ENCODE data around the gene PPFIBP1. TPM values are rescaled to one million over a fixed set of nuclear protein-coding genes. Genes with fewer than 3 reads are reported as not detected.

Gene PPFIBP1
- total and polyA plus RNA-seq, 2 of the 13 experiments (the other 11 are each of a cell fraction or from before 2014, with no cell fraction given) = 16.2 to 21.8 TPM

DNA sequence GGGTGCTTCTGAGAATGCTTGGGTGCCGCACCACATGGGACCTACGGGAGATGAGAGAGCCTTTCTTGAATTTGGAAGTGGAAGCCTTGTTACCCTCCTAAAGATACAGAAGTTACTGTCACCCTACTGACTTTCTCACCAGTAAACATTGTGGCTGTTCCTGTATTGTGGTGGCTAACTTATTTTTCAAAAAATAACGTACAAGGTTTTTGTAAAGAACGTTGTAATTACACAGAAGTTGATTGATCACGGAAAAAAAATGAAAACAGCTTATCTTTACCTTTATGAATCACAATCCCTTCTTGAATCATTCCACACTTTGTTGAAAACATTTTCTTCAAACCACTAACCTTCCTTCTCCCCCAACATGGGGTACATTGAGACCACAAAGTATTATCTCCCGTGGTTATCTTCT is 22.0 kb upstream of the PPFIBP1 start (continued):
- TF ChIP-seq, protein P1, sequence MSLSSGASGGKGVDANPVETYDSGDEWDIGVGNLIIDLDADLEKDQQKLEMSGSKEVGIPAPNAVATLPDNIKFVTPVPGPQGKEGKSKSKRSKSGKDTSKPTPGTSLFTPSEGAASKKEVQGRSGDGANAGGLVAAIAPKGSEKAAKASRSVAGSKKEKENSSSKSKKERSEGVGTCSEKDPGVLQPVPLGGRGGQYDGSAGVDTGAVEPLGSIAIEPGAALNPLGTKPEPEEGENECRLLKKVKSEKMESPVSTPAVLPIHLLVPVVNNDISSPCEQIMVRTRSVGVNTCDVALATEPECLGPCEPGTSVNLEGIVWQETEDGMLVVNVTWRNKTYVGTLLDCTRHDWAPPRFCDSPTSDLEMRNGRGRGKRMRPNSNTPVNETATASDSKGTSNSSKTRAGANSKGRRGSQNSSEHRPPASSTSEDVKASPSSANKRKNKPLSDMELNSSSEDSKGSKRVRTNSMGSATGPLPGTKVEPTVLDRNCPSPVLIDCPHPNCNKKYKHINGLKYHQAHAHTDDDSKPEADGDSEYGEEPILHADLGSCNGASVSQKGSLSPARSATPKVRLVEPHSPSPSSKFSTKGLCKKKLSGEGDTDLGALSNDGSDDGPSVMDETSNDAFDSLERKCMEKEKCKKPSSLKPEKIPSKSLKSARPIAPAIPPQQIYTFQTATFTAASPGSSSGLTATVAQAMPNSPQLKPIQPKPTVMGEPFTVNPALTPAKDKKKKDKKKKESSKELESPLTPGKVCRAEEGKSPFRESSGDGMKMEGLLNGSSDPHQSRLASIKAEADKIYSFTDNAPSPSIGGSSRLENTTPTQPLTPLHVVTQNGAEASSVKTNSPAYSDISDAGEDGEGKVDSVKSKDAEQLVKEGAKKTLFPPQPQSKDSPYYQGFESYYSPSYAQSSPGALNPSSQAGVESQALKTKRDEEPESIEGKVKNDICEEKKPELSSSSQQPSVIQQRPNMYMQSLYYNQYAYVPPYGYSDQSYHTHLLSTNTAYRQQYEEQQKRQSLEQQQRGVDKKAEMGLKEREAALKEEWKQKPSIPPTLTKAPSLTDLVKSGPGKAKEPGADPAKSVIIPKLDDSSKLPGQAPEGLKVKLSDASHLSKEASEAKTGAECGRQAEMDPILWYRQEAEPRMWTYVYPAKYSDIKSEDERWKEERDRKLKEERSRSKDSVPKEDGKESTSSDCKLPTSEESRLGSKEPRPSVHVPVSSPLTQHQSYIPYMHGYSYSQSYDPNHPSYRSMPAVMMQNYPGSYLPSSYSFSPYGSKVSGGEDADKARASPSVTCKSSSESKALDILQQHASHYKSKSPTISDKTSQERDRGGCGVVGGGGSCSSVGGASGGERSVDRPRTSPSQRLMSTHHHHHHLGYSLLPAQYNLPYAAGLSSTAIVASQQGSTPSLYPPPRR (CRISPR knock-in tag; IDR thresholded peaks at IDR 0.05; ENCODE audit: borderline replicate concordance) = no peak
- TF ChIP-seq, protein P2, sequence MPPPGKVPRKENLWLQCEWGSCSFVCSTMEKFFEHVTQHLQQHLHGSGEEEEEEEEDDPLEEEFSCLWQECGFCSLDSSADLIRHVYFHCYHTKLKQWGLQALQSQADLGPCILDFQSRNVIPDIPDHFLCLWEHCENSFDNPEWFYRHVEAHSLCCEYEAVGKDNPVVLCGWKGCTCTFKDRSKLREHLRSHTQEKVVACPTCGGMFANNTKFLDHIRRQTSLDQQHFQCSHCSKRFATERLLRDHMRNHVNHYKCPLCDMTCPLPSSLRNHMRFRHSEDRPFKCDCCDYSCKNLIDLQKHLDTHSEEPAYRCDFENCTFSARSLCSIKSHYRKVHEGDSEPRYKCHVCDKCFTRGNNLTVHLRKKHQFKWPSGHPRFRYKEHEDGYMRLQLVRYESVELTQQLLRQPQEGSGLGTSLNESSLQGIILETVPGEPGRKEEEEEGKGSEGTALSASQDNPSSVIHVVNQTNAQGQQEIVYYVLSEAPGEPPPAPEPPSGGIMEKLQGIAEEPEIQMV (CRISPR knock-in tag; IDR thresholded peaks at IDR 0.05; ENCODE audit: low read depth) = no peak
- no peak for TF ChIP-seq MYC (CRISPR knock-in tag; IDR thresholded peaks at IDR 0.05; ENCODE audit: borderline replicate concordance)
- TF ChIP-seq NFKB2 (CRISPR knock-in tag; IDR thresholded peaks at IDR 0.05; ENCODE audit: borderline replicate concordance) = no peak

DNA sequence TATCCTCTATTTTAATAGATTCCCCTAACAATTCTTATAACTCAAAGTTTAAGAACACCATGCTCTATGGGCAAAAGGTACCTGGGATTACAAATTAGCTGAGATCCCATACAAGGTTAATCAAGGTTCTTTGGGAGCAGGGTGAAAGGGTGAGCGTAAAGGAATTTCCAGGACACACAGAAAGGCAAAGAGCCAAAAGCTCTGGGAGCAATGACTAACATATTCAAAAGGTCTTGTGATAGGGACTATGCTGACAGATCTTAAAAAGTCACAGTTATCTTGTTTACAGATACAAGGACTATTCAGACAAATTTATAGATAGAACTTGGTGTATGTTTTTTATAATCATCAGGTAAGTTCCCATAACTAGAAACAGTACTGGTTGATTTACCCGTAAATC is 19.5 kb upstream of the PPFIBP1 start:
- intact Hi-C loops (cut with micrococcal nuclease; ENCODE audit: unreplicated experiment) (no loop called here), in situ Hi-C loops (cut with HindIII; ENCODE audit: extremely low pct_ligation_motif_present, low pct_unique_long_range_greater_than_20kb) (no loop called here)
- Histone ChIP-seq H3K4me2 (ENCODE audit: low read depth, low read length) (no peak overlapping the region), H3K79me2 (ENCODE audit: insufficient read depth, low read length) (no peaks in the 10 kb centered on the region), H3K27me3 (ENCODE audit: control insufficient read depth in 1 of 2, insufficient read depth in 2 of 2, low read length in 2 of 2) (no peaks in the 10 kb centered on the region; a peak in 1 of 5 replicates), H3K36me3 (replicated peaks in 1 of 2; ENCODE audit: control insufficient read depth in 1 of 2, insufficient read depth in 2 of 2, low read length in 2 of 2) (no peaks in the 10 kb centered on the region), H2AFZ (ENCODE audit: low read length) (no peak overlapping the region), H3K9me3 (ENCODE audit: low read length) (no peaks in the 10 kb centered on the region), H3K4me1 (ENCODE audit: insufficient read depth, low read length) (no peaks in the 10 kb centered on the region), H3K27ac (ENCODE audit: extremely low read length, insufficient read depth, low read length) (no peak overlapping the region), H4K20me1 (ENCODE audit: insufficient read depth, low read length) (no peaks in the 10 kb centered on the region), H3K4me3 (replicated peaks in 1 of 3; ENCODE audit: insufficient read depth in 1 of 3, low read depth in 2 of 3, low read length in 3 of 3) (no peak overlapping the region), H3K9ac (ENCODE audit: insufficient read depth, low read depth, low read length) (no peak overlapping the region)
- FAIRE-seq = no peak
- ChIA-PET POLR2A (no interaction called here), CTCF (ENCODE audit: low intra/inter-chr PET ratio, low total read pairs) (no interaction called here)
- 83% methylated on average over 2 of the region's 2 CpGs for WGBS (ENCODE audit: low lambda C conversion rate)
- no peak for ATAC-seq
- DNase-seq (ENCODE audit: low spot score) = no peak
- BruUV-seq (replicated peaks) = no TSS peak
- no peak for TF ChIP-seq HHEX (CRISPR knock-in tag; IDR thresholded peaks at IDR 0.05)
- TF ChIP-seq, protein P3, sequence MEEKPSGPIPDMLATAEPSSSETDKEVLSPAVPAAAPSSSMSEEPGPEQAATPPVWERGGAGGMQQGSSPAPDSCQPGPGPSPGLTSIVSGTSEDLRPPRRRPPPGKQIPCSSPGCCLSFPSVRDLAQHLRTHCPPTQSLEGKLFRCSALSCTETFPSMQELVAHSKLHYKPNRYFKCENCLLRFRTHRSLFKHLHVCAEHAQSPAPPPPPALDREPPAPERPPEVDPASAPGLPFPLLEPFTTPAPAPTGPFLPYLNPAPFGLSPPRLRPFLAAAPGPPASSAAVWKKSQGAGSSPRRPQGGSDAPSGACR (CRISPR knock-in tag; IDR thresholded peaks at IDR 0.05) = no peak
- TF ChIP-seq HCFC1 (IDR thresholded peaks at IDR 0.05; ENCODE audit: low read depth, low read length) = no peak
- TF ChIP-seq ZNF788 (CRISPR knock-in tag; IDR thresholded peaks at IDR 0.05; ENCODE audit: borderline replicate concordance) = no peak
- TF ChIP-seq SALL1 (CRISPR knock-in tag; IDR thresholded peaks at IDR 0.05) = no peak
- TF ChIP-seq CHD2 (IDR thresholded peaks at IDR 0.05; ENCODE audit: low read depth, low read length) = no peak
- TF ChIP-seq GTF2F1 (IDR thresholded peaks at IDR 0.05; ENCODE audit: low read length) = no peak
- no peak for TF ChIP-seq NPAS2 (CRISPR knock-in tag; IDR thresholded peaks at IDR 0.05; ENCODE audit: borderline replicate concordance)
- TF ChIP-seq TCF7 (IDR thresholded peaks at IDR 0.05; ENCODE audit: low read depth) = no peak
- TF ChIP-seq, protein P4, sequence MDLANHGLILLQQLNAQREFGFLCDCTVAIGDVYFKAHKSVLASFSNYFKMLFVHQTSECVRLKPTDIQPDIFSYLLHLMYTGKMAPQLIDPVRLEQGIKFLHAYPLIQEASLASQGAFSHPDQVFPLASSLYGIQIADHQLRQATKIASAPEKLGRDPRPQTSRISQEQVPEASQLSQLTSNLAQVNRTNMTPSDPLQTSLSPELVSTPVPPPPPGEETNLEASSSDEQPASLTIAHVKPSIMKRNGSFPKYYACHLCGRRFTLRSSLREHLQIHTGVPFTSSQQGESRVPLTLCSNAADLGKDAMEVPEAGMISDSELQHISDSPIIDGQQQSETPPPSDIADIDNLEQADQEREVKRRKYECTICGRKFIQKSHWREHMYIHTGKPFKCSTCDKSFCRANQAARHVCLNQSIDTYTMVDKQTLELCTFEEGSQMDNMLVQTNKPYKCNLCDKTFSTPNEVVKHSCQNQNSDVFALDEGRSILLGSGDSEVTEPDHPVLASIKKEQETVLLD (CRISPR knock-in tag; IDR thresholded peaks at IDR 0.05; ENCODE audit: low read depth) = no peak
- no peak for TF ChIP-seq ZNF589 (CRISPR knock-in tag; conservative IDR thresholded peaks at IDR 0.05)
- TF ChIP-seq DR1 (CRISPR knock-in tag; IDR thresholded peaks at IDR 0.05) = no peak
- no peak for TF ChIP-seq ZNF563 (CRISPR knock-in tag; IDR thresholded peaks at IDR 0.05)
